ENCODE results near the gene OR6V1.

DNA sequence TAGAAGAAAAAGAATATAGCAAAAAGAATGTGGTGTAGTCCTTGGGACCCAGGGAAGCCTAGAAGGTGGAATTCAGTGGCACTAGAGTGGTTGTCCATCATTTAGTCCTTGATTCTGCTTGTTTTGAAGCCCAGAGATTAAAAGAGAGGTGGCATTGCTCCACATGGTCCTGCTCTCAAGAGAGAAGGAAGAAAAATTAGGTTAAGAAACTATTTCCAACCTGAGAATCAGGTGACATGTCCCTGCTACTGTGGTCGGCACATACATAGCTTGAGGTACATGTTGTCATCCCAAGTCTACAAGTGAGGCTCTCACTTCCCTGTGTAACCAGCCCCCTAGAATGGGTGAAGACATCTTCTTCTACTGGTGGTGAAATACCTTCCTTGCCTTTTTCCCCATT, 25.1 kb upstream of the OR6V1 start, which contains the start of gene OR9A2:
- TF ChIP-seq ZNF274 (IDR thresholded peaks at IDR 0.05; ENCODE audit: low read depth, low read length): no peak
- no peak for TF ChIP-seq YY1 (IDR thresholded peaks at IDR 0.05; ENCODE audit: insufficient read depth, insufficient read length)
- TF ChIP-seq SUZ12 (IDR thresholded peaks at IDR 0.05; ENCODE audit: extremely low read depth, insufficient read depth, insufficient read length): no peak

Measured in NT2/D1 (cell line).